ENCODE results near the gene BDH1. TPM values are rescaled to one million over a fixed set of nuclear protein-coding genes. Genes with fewer than 3 reads are reported as not detected.

Gene BDH1
- total and polyA plus RNA-seq, 2 of the 13 experiments (the other 11 are each of a cell fraction or from before 2014, with no cell fraction given) = 21.2 to 71.9 TPM

GRCh38 chr3:197597335-197597734 lies 41.6 kb upstream of the BDH1 start (continued):
- TF ChIP-seq HCFC1 (IDR thresholded peaks at IDR 0.05; ENCODE audit: low read depth, low read length) = no peak
- TF ChIP-seq ZNF431 (CRISPR knock-in tag; IDR thresholded peaks at IDR 0.05; ENCODE audit: borderline replicate concordance, low read depth) = no peak
- no peak for TF ChIP-seq ZNF343 (CRISPR knock-in tag; IDR thresholded peaks at IDR 0.05)
- peak; percentile 86 for TF ChIP-seq MIXL1 (CRISPR knock-in tag; IDR thresholded peaks at IDR 0.05)
- TF ChIP-seq, protein P1, sequence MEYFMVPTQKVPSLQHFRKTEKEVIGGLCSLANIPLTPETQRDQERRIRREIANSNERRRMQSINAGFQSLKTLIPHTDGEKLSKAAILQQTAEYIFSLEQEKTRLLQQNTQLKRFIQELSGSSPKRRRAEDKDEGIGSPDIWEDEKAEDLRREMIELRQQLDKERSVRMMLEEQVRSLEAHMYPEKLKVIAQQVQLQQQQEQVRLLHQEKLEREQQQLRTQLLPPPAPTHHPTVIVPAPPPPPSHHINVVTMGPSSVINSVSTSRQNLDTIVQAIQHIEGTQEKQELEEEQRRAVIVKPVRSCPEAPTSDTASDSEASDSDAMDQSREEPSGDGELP (IDR thresholded peaks at IDR 0.05; ENCODE audit: borderline replicate concordance, low read depth) = no peak
- TF ChIP-seq ZNF609 (CRISPR knock-in tag; IDR thresholded peaks at IDR 0.05; ENCODE audit: borderline replicate concordance) = peak; percentile 50; the same call in 1 of the 2 replicates
- no peak for TF ChIP-seq CHD4 (IDR thresholded peaks at IDR 0.05; ENCODE audit: borderline replicate concordance, low read length)
- no peak for TF ChIP-seq ZNF101 (CRISPR knock-in tag; IDR thresholded peaks at IDR 0.05; ENCODE audit: borderline replicate concordance, low read depth)
- no peak for TF ChIP-seq RFXAP (CRISPR knock-in tag; IDR thresholded peaks at IDR 0.05; ENCODE audit: borderline replicate concordance)
- TF ChIP-seq, protein P2, sequence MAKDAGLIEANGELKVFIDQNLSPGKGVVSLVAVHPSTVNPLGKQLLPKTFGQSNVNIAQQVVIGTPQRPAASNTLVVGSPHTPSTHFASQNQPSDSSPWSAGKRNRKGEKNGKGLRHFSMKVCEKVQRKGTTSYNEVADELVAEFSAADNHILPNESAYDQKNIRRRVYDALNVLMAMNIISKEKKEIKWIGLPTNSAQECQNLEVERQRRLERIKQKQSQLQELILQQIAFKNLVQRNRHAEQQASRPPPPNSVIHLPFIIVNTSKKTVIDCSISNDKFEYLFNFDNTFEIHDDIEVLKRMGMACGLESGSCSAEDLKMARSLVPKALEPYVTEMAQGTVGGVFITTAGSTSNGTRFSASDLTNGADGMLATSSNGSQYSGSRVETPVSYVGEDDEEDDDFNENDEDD (CRISPR knock-in tag; IDR thresholded peaks at IDR 0.05; ENCODE audit: borderline replicate concordance) = peak; percentile 25; the same call in 1 of the 2 replicates
- TF ChIP-seq, protein P3, sequence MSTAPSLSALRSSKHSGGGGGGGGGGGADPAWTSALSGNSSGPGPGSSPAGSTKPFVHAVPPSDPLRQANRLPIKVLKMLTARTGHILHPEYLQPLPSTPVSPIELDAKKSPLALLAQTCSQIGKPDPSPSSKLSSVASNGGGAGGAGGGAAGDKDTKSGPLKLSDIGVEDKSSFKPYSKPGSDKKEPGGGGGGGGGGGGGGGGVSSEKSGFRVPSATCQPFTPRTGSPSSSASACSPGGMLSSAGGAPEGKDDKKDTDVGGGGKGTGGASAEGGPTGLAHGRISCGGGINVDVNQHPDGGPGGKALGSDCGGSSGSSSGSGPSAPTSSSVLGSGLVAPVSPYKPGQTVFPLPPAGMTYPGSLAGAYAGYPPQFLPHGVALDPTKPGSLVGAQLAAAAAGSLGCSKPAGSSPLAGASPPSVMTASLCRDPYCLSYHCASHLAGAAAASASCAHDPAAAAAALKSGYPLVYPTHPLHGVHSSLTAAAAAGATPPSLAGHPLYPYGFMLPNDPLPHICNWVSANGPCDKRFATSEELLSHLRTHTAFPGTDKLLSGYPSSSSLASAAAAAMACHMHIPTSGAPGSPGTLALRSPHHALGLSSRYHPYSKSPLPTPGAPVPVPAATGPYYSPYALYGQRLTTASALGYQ (CRISPR knock-in tag; IDR thresholded peaks at IDR 0.05) = no peak
- peak; percentile 43; the same call in 1 of the 2 replicates for TF ChIP-seq SOX5 (CRISPR knock-in tag; IDR thresholded peaks at IDR 0.05; ENCODE audit: borderline replicate concordance)
- TF ChIP-seq PHF20 (CRISPR knock-in tag; IDR thresholded peaks at IDR 0.05) = no peak
- peak; percentile 31; the same call in 1 of the 2 replicates for TF ChIP-seq ETV5 (CRISPR knock-in tag; IDR thresholded peaks at IDR 0.05; ENCODE audit: borderline replicate concordance)
- no peak for TF ChIP-seq SNAPC2 (CRISPR knock-in tag; IDR thresholded peaks at IDR 0.05)
- TF ChIP-seq CBX2 (IDR thresholded peaks at IDR 0.05; ENCODE audit: low read depth, low read length) = no peak
- TF ChIP-seq CBX2 (CRISPR knock-in tag; IDR thresholded peaks at IDR 0.05; ENCODE audit: low read depth) = no peak
- TF ChIP-seq MXI1 (IDR thresholded peaks at IDR 0.05; ENCODE audit: borderline replicate concordance, low read depth, low read length) = no peak; the same call in 2 of the 3 replicates
- peak; percentile 58; the same call in 1 of the 2 replicates for TF ChIP-seq PITX1 (CRISPR knock-in tag; IDR thresholded peaks at IDR 0.05)
- TF ChIP-seq PHF21A (CRISPR knock-in tag; IDR thresholded peaks at IDR 0.05) = peak; percentile 54; the same call in 1 of the 2 replicates
- TF ChIP-seq ZNF556 (CRISPR knock-in tag; IDR thresholded peaks at IDR 0.05; ENCODE audit: borderline replicate concordance) = no peak
